ENCODE results near the gene CDKN3.

GRCh38 chr14:54377501-54377900 lies 19.3 kb upstream of the CDKN3 start:
- TF ChIP-seq CTCF (IDR thresholded peaks at IDR 0.05): no peak
- TF ChIP-seq POLR2A (IDR thresholded peaks at IDR 0.05): no peak
